Peyer's patch (tissue), 4 donors: ENCODE data around the gene SOX13. TPM values are rescaled to one million over a fixed set of nuclear protein-coding genes. Genes with fewer than 3 reads are reported as not detected.
A peak's percentile ranks its signal among the peaks of the same experiment; 100 is the strongest.

ENCODE experiments used
- DNase-seq, 3 donors: peaks; one replicate each; pipeline ENCODE4 v3.0.0-alpha.2; 2017 to 2019
- H3K27ac ChIP-seq, 4 donors: fragments of 200-600 bp; sonication (generic); one replicate each; pipeline ENCODE4 v1.5.1; 2016 to 2019
- H3K27me3 ChIP-seq, 2 donors: fragments of 200-600 bp; sonication (generic); one replicate each; pipeline ENCODE4 v1.5.1; 2019
- H3K36me3 ChIP-seq, 3 donors: fragments of 200-600 bp; sonication (generic); one replicate each; pipeline ENCODE4 v1.5.1; 2016 to 2019
- H3K4me1 ChIP-seq, 4 donors: fragments of 200-600 bp; sonication (generic); one replicate each; pipeline ENCODE4 v1.5.1; 2016 to 2019
- H3K4me3 ChIP-seq, 4 donors: fragments of 200-600 bp; sonication (generic); 1 replicate in 3 of 4; 2 replicates in 1 of 4; pipeline ENCODE4 v1.5.1; 2016 to 2019; ENCODE audit warnings: mild to moderate bottlenecking in 1 of 4
- H3K9me3 ChIP-seq, 4 donors: fragments of 200-600 bp; sonication (generic); one replicate each; pipeline ENCODE4 v1.5.1; 2016 to 2019; ENCODE audit warnings: mild to moderate bottlenecking in 1 of 4
- CTCF ChIP-seq, 6 experiments: fragments of 450-650 bp in 4 of 6; fragments of 200-600 bp in 2 of 6; sonication (generic) in 1 of 6; IDR thresholded peaks; one replicate each; pipeline ENCODE4 v1.5.1; 2017 to 2019; ENCODE audit warnings: antibody characterized with exemption in 6 of 6, mild to moderate bottlenecking in 3 of 6, moderate library complexity in 1 of 6
- POLR2A ChIP-seq, 2 donors: fragments of 450-650 bp; IDR thresholded peaks; one replicate each; pipeline ENCODE4 v1.5.1; 2017; ENCODE audit warnings: antibody characterized with exemption in 2 of 2, mild to moderate bottlenecking in 2 of 2, moderate library complexity in 2 of 2
- total RNA-seq, 4 donors: library from RNA; depleted of rRNA; stranded (reverse); fragments of >200 nt; gene quantifications; one replicate each; pipeline ENCODE4 v1.1.0, GENCODE V29; 2016

SOX13 gene
- total RNA-seq, 4 donors from 2014 or later: 42.1 to 80.3 (median 59.0) TPM

GRCh38 chr1:204116539-204116938 is 43.6 kb downstream of the SOX13 start:
- Histone ChIP-seq H3K4me1 (no peaks in the 10 kb centered on the region), H3K27ac (no peak overlapping the region), H3K36me3 (peaks cover 0 to 45% (median 0%) of the 10 kb centered on the region in 3 donors), H3K27me3 (no peaks in the 10 kb centered on the region), H3K4me3 (no peak overlapping the region), H3K9me3 (no peaks in the 10 kb centered on the region)
- TF ChIP-seq CTCF (IDR thresholded peaks at IDR 0.05) (no peak), POLR2A (IDR thresholded peaks at IDR 0.05) (no peak)
- no peak for DNase-seq

- Histone ChIP-seq H3K4me1 (peaks cover 0 to 9% (median 0%) of the 10 kb centered on the region in 4 donors), H3K4me3 (no peak overlapping the region), H3K27ac (no peak overlapping the region), H3K27me3 (no peaks in the 10 kb centered on the region), H3K36me3 (peaks cover 0 to 87% (median 0%) of the 10 kb centered on the region in 3 donors), H3K9me3 (no peaks in the 10 kb centered on the region)
- no peak for TF ChIP-seq CTCF (IDR thresholded peaks at IDR 0.05)
- no peak for TF ChIP-seq POLR2A (IDR thresholded peaks at IDR 0.05)
- no peak for DNase-seq
Measured at GRCh38 chr1:204121840-204122555, 49.1 kb downstream of the SOX13 start.

- Histone ChIP-seq H3K27me3 (no peaks in the 10 kb centered on the region), H3K9me3 (no peaks in the 10 kb centered on the region), H3K4me3 (no peak overlapping the region), H3K27ac (no peak overlapping the region), H3K36me3 (peaks cover 0 to 73% (median 0%) of the 10 kb centered on the region in 3 donors), H3K4me1 (peaks cover 0 to 14% (median 2%) of the 10 kb centered on the region in 4 donors)
- TF ChIP-seq CTCF (IDR thresholded peaks at IDR 0.05): peak in 3 of 6 experiments; percentile 44 to 49 (median 46)
- TF ChIP-seq POLR2A (IDR thresholded peaks at IDR 0.05): no peak
- no peak for DNase-seq
Measured at GRCh38 chr1:204123376-204123775, 50.5 kb downstream of the SOX13 start.

GRCh38 chr1:204124639-204125038 is 51.7 kb downstream of the SOX13 start:
- TF ChIP-seq POLR2A (IDR thresholded peaks at IDR 0.05): no peak
- TF ChIP-seq CTCF (IDR thresholded peaks at IDR 0.05): no peak
- Histone ChIP-seq H3K27ac (no peak overlapping the region), H3K9me3 (no peaks in the 10 kb centered on the region), H3K4me3 (no peak overlapping the region), H3K36me3 (peaks cover 0 to 61% (median 0%) of the 10 kb centered on the region in 3 donors), H3K4me1 (peaks cover 0 to 27% (median 2%) of the 10 kb centered on the region in 4 donors), H3K27me3 (no peaks in the 10 kb centered on the region)
- no peak for DNase-seq

GRCh38 chr1:204125759-204126351 is 52.9 kb downstream of the SOX13 start:
- H3K27me3 ChIP-seq: no peaks in the 10 kb centered on the region
- H3K27ac ChIP-seq: peak overlapping the region in 1 of 4 donors; percentile 13
- no peak overlapping the region for H3K4me3 ChIP-seq
- peaks cover 0 to 55% (median 0%) of the 10 kb centered on the region in 3 donors for H3K36me3 ChIP-seq
- TF ChIP-seq POLR2A (IDR thresholded peaks at IDR 0.05) (no peak), CTCF (IDR thresholded peaks at IDR 0.05) (no peak)
- no peak for DNase-seq
- H3K4me1 ChIP-seq: peaks cover 0 to 32% (median 2%) of the 10 kb centered on the region in 4 donors
- no peaks in the 10 kb centered on the region for H3K9me3 ChIP-seq
